Activated CD4-positive, alpha-beta T cell treated with anti-CD3 and anti-CD28 coated beads, Interleukin-2, Interleukin-4, amounts not matched to agents 100 ng/mL and 50 ng/mL, durations not matched to agents 16 hours and 8 hours (primary cell): ENCODE results near the gene CTAG1B.
"Not testable (repeated sequence)": the region's sequence is repeated elsewhere in the genome, so short reads cannot be mapped to it uniquely, and the experiment has no call there.

Experiments
- DNase-seq: peaks from one replicate; pipeline ENCODE4 v3.0.0-alpha.2; 2020; ENCODE audit warnings: low spot score

Gene CTAG1B

GRCh38 chrX:154619182-154619581 is at the start of gene CTAG1B:
CTAG1B (minus strand) TSS chrX:154619282; CDS start chrX:154619218, 64 bp downstream.
- DNase-seq, result not testable (repeated sequence)

GRCh38 chrX:154661899-154662298 is 42.8 kb upstream of the CTAG1B start:
- DNase-seq, result no peak

GRCh38 chrX:154661170-154661569 is 42.1 kb upstream of the CTAG1B start:
- no peak for DNase-seq

GRCh38 chrX:154660541-154660940 is 41.5 kb upstream of the CTAG1B start:
- DNase-seq, result no peak

GRCh38 chrX:154658957-154659356 is 39.9 kb upstream of the CTAG1B start:
- no peak for DNase-seq

GRCh38 chrX:154658187-154658586 is 39.1 kb upstream of the CTAG1B start:
- DNase-seq, result no peak

- no peak for DNase-seq
Observed at GRCh38 chrX:154657226-154657805, 38.2 kb upstream of the CTAG1B start.

GRCh38 chrX:154655786-154656185 is 36.7 kb upstream of the CTAG1B start:
- no peak for DNase-seq

GRCh38 chrX:154655346-154655745 is 36.3 kb upstream of the CTAG1B start:
- no peak for DNase-seq

- DNase-seq, result no peak
Observed at GRCh38 chrX:154654925-154655324, 35.8 kb upstream of the CTAG1B start.

- DNase-seq, result no peak
Observed at GRCh38 chrX:154654372-154654771, 35.3 kb upstream of the CTAG1B start.

GRCh38 chrX:154653413-154653812 is 34.3 kb upstream of the CTAG1B start, which contains the start of gene CTAG2:
CTAG2 (minus strand) TSS chrX:154653579; CDS start chrX:154653515, 64 bp downstream.
- not testable (repeated sequence) for DNase-seq

- DNase-seq, result no peak
Observed at GRCh38 chrX:154653048-154653401, 33.9 kb upstream of the CTAG1B start.

- DNase-seq, result no peak
Observed at GRCh38 chrX:154652311-154653047, 33.4 kb upstream of the CTAG1B start.

GRCh38 chrX:154650221-154650510 is 31.1 kb upstream of the CTAG1B start:
- no peak for DNase-seq

- no peak for DNase-seq
Observed at GRCh38 chrX:154649503-154650220, 30.6 kb upstream of the CTAG1B start.

GRCh38 chrX:154648931-154649330 is 29.8 kb upstream of the CTAG1B start:
- no peak for DNase-seq

GRCh38 chrX:154645745-154646378 is 26.8 kb upstream of the CTAG1B start:
- not testable (repeated sequence) for DNase-seq

GRCh38 chrX:154643708-154644107 is 24.6 kb upstream of the CTAG1B start:
- not testable (repeated sequence) for DNase-seq

- not testable (repeated sequence) for DNase-seq
Observed at GRCh38 chrX:154641740-154642139, 22.7 kb upstream of the CTAG1B start.

- DNase-seq, result not testable (repeated sequence)
Observed at GRCh38 chrX:154633661-154634060, 14.6 kb upstream of the CTAG1B start.

GRCh38 chrX:154630949-154631348 is 11.9 kb upstream of the CTAG1B start:
- DNase-seq, result not testable (repeated sequence)

GRCh38 chrX:154628960-154629359 is 9.9 kb upstream of the CTAG1B start:
- not testable (repeated sequence) for DNase-seq
